Measurements from ENCODE around the gene PKP2.
"Not testable (repeated sequence)": the region's sequence is repeated elsewhere in the genome, so short reads cannot be mapped to it uniquely, and the experiment has no call there.

Gene PKP2

GRCh38 chr12:32877601-32878459, 18.7 kb downstream of the PKP2 start:
- no peak overlapping the region for H3K27ac ChIP-seq
- H3K4me1 ChIP-seq = no peaks in the 10 kb centered on the region
- H3K4me3 ChIP-seq = no peak overlapping the region
- H3K9me3 ChIP-seq = no peaks in the 10 kb centered on the region
- intact Hi-C loops (cut with DNase I; ENCODE audit: low total_unique reads) = no loop called here
- H3K36me3 ChIP-seq = no peaks in the 10 kb centered on the region
- TF ChIP-seq, protein P1, sequence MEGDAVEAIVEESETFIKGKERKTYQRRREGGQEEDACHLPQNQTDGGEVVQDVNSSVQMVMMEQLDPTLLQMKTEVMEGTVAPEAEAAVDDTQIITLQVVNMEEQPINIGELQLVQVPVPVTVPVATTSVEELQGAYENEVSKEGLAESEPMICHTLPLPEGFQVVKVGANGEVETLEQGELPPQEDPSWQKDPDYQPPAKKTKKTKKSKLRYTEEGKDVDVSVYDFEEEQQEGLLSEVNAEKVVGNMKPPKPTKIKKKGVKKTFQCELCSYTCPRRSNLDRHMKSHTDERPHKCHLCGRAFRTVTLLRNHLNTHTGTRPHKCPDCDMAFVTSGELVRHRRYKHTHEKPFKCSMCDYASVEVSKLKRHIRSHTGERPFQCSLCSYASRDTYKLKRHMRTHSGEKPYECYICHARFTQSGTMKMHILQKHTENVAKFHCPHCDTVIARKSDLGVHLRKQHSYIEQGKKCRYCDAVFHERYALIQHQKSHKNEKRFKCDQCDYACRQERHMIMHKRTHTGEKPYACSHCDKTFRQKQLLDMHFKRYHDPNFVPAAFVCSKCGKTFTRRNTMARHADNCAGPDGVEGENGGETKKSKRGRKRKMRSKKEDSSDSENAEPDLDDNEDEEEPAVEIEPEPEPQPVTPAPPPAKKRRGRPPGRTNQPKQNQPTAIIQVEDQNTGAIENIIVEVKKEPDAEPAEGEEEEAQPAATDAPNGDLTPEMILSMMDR (IDR thresholded peaks at IDR 0.05) = no peak
- DNase-seq = peak in 1 of 2 donors; percentile 54
- no peaks in the 10 kb centered on the region for H3K27me3 ChIP-seq

DNA sequence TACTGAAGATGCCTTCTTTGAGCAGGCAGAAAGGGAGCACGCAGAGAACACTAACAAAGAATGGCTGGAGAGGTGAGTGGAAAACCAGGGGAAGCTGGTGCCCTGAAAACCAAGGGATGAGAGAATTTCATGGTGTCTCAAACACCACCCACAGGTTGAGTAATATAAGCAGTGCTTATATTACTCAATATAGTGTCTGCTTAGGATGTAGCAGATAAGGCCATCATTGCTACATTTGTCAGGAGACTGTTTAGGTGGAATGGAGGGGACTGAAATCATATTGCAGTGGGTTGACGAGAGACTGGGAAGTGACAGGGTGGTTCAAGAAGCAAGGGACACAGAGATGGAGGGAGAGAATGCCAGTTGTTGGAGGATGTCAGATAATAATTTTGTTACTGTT, 20.6 kb downstream of the PKP2 start:
- intact Hi-C loops (cut with DNase I; ENCODE audit: low total_unique reads) = no loop called here
- Histone ChIP-seq H3K4me3 (no peak overlapping the region), H3K36me3 (no peaks in the 10 kb centered on the region), H3K9me3 (no peaks in the 10 kb centered on the region), H3K27me3 (no peaks in the 10 kb centered on the region), H3K27ac (no peak overlapping the region), H3K4me1 (no peaks in the 10 kb centered on the region)
- no peak for DNase-seq
- TF ChIP-seq, protein P1 (IDR thresholded peaks at IDR 0.05) = no peak

DNA sequence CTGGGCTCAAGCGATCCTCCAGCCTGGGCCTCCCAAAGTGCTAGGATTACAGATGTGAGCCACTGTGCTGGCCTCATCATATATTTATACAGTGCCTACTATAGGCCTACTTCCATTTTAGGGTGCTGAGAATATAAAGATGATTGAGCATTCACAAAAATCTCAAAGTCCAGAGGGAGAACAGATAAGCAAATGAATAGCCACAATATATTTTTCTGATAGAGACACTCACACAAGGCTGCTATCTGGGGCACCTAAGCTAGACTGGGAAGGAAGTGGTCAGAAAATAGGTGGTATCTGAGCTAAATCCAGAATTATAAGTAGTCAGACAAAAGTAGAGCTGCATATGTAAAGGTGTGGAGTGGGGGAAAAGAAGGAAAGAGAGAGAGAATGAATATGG, 21.6 kb downstream of the PKP2 start:
- TF ChIP-seq, protein P1 (IDR thresholded peaks at IDR 0.05) = no peak
- Histone ChIP-seq H3K36me3 (no peaks in the 10 kb centered on the region), H3K9me3 (no peaks in the 10 kb centered on the region), H3K27ac (no peak overlapping the region), H3K4me3 (no peak overlapping the region), H3K27me3 (no peaks in the 10 kb centered on the region), H3K4me1 (no peaks in the 10 kb centered on the region)
- intact Hi-C loops (cut with DNase I; ENCODE audit: low total_unique reads) = no loop called here
- no peak for DNase-seq

DNA sequence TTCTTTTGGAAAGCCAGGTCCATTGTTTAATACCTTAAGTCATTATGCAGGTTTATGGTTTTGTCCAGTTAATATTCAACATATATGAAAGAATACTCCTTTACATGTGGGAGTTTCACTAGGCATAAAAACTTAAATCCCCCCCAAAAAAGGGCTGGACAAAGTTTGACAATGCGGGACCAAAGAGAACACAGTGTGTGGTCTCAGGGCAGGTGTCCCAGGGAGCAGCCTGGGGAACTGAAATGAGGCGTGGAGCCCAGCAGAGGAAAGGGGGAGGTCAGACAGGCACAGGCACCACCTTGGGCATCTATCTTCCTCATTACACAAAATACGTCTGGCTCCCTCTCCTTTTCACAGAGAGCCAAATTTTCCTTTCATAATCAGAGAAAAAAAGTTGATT, 22.5 kb downstream of the PKP2 start:
- TF ChIP-seq, protein P1 (IDR thresholded peaks at IDR 0.05) = no peak
- Histone ChIP-seq H3K27ac (no peak overlapping the region), H3K36me3 (no peaks in the 10 kb centered on the region), H3K4me1 (no peaks in the 10 kb centered on the region), H3K27me3 (no peaks in the 10 kb centered on the region), H3K4me3 (no peak overlapping the region), H3K9me3 (no peaks in the 10 kb centered on the region)
- no peak for DNase-seq
- intact Hi-C loops (cut with DNase I; ENCODE audit: low total_unique reads) = no loop called here

- not testable (repeated sequence) for DNase-seq, H3K4me1 ChIP-seq, H3K27ac ChIP-seq
Measured at GRCh38 chr12:32872416-32872815, 24.2 kb downstream of the PKP2 start.

GRCh38 chr12:32870716-32871115, 25.9 kb downstream of the PKP2 start:
- intact Hi-C loops (cut with DNase I; ENCODE audit: low total_unique reads) = no loop called here
- no peaks in the 10 kb centered on the region for H3K27me3 ChIP-seq
- TF ChIP-seq, protein P1 (IDR thresholded peaks at IDR 0.05) = no peak
- no peaks in the 10 kb centered on the region for H3K4me1 ChIP-seq
- DNase-seq = no peak
- H3K36me3 ChIP-seq = peaks cover 0 to 4% (median 0%) of the 10 kb centered on the region in 3 donors
- H3K4me3 ChIP-seq = no peak overlapping the region
- H3K9me3 ChIP-seq = no peaks in the 10 kb centered on the region
- no peak overlapping the region for H3K27ac ChIP-seq

More at GRCh38 chr12:32872416-32872815, 24.2 kb downstream of the PKP2 start:
- H3K36me3 ChIP-seq; H3K27me3 ChIP-seq; H3K4me3 ChIP-seq; intact Hi-C loops (cut with DNase I; ENCODE audit: low total_unique reads); H3K9me3 ChIP-seq: not testable (repeated sequence)

All from tibial artery (tissue), 4 donors.